ENCODE measurements around the gene POU3F3.

Gene POU3F3

GRCh38 chr2:104871972-104872865 lies 18.3 kb downstream of the POU3F3 start:
- TF ChIP-seq, protein P1, sequence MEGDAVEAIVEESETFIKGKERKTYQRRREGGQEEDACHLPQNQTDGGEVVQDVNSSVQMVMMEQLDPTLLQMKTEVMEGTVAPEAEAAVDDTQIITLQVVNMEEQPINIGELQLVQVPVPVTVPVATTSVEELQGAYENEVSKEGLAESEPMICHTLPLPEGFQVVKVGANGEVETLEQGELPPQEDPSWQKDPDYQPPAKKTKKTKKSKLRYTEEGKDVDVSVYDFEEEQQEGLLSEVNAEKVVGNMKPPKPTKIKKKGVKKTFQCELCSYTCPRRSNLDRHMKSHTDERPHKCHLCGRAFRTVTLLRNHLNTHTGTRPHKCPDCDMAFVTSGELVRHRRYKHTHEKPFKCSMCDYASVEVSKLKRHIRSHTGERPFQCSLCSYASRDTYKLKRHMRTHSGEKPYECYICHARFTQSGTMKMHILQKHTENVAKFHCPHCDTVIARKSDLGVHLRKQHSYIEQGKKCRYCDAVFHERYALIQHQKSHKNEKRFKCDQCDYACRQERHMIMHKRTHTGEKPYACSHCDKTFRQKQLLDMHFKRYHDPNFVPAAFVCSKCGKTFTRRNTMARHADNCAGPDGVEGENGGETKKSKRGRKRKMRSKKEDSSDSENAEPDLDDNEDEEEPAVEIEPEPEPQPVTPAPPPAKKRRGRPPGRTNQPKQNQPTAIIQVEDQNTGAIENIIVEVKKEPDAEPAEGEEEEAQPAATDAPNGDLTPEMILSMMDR (IDR thresholded peaks at IDR 0.05; ENCODE audit: borderline replicate concordance, insufficient read depth, low read depth, low read length) = no peak
- H3K4me3 ChIP-seq (ENCODE audit: low read depth, low read length) = no peak overlapping the region

- peak overlapping the region; percentile 43 for H3K4me3 ChIP-seq (ENCODE audit: low read depth, low read length)
- TF ChIP-seq, protein P1 (IDR thresholded peaks at IDR 0.05; ENCODE audit: borderline replicate concordance, insufficient read depth, low read depth, low read length) = peak; percentile 76
Measured at GRCh38 chr2:104872866-104873688, 19.2 kb downstream of the POU3F3 start.

- TF ChIP-seq, protein P1 (IDR thresholded peaks at IDR 0.05; ENCODE audit: borderline replicate concordance, insufficient read depth, low read depth, low read length) = no peak
- no peak overlapping the region for H3K4me3 ChIP-seq (ENCODE audit: low read depth, low read length)
Measured at GRCh38 chr2:104873689-104874054, 19.8 kb downstream of the POU3F3 start.

- TF ChIP-seq, protein P1 (IDR thresholded peaks at IDR 0.05; ENCODE audit: borderline replicate concordance, insufficient read depth, low read depth, low read length) = no peak
- no peak overlapping the region for H3K4me3 ChIP-seq (ENCODE audit: low read depth, low read length)
Measured at GRCh38 chr2:104874230-104874629, 20.3 kb downstream of the POU3F3 start.

GRCh38 chr2:104875262-104875661 lies 21.3 kb downstream of the POU3F3 start:
- TF ChIP-seq, protein P1 (IDR thresholded peaks at IDR 0.05; ENCODE audit: borderline replicate concordance, insufficient read depth, low read depth, low read length) = no peak

DNA sequence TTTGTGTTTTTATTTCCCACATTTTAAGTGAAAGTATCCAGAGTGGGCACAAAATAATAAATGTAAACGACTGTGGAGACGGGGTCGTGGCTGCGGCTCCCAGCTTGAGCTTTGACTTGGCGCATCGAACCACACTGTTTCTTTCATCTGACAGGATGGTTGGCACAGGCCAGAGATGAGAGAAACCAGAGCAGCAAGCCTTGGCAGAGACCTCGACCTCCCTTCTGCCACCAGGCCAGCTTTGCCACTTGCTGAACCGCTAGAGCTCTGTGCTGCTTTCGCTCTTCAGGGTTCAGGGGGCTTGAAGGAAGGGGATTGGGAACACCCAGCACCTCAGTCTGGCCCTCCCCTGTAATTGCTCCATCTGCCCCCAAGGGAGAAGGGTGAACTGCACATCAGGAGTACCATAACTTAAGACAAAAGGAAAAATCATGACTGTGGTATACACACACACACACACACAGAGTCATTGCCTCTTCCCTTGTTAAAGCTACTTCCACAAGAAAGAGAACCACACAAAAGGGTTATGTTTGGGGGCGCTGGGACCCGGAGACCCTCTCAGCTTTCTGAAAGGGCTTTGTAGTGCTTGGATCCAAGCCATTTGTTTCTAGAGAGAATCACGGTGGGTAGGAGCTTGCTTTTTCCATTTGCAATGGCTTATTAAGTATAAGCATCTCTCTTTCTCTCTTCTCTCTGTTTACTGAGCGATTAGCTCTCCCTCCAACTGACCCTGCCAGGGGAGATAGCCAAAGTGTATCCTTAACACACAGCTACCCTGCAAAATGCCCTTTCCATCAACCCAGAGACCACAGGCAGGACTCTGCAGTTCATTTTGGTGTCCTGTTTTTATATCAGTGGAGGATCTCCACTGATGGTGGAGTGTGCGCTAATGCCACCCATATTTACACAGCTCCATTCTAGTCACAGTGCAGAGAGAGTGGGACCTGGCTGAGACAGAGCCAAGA lies 23.0 kb downstream of the POU3F3 start:
- TF ChIP-seq, protein P1 (IDR thresholded peaks at IDR 0.05; ENCODE audit: borderline replicate concordance, insufficient read depth, low read depth, low read length) = no peak
- no peak overlapping the region for H3K4me3 ChIP-seq (ENCODE audit: low read depth, low read length)

More at GRCh38 chr2:104875262-104875661, 21.3 kb downstream of the POU3F3 start:
- H3K4me3 ChIP-seq (ENCODE audit: low read depth, low read length) = no peak overlapping the region
